SU-DHL-6 (cell line): ENCODE results near the gene SGCD.

Experiments used
- H2AFZ ChIP-seq: fragments of 200-600 bp; sonication (generic); 2 replicates; pipeline ENCODE4 v1.6.1; 2014; ENCODE audit warnings: low read depth, mild to moderate bottlenecking, moderate library complexity, mixed read lengths, antibody characterized with exemption, low read length; ENCODE audit not compliant: severe bottlenecking
- H3F3A ChIP-seq: fragments of 200-600 bp; shearing (Covaris generic); 2 replicates; pipeline ENCODE4 v1.6.0; 2016; ENCODE audit warnings: antibody characterized with exemption, mild to moderate bottlenecking; ENCODE audit not compliant: insufficient read depth
- H3K27ac ChIP-seq: fragments of 200-600 bp; sonication (generic); 2 replicates; pipeline ENCODE4 v1.5.1; 2016; ENCODE audit warnings: low read depth, mild to moderate bottlenecking, low read length, moderate library complexity, mixed read lengths
- H3K27me3 ChIP-seq: fragments of 200-600 bp; sonication (generic), shearing (Covaris generic); 2 replicates; pipeline ENCODE4 v1.6.0; 2014; ENCODE audit warnings: mild to moderate bottlenecking, low read length
- H3K36me3 ChIP-seq: fragments of 200-600 bp; sonication (generic); 2 replicates; pipeline ENCODE4 v1.6.1; 2014; ENCODE audit warnings: mild to moderate bottlenecking, low read length, mixed read lengths
- H3K4me2 ChIP-seq: fragments of 300-600, 200-600 bp; shearing (Covaris generic), sonication (generic); 2 replicates; pipeline ENCODE4 v1.6.0; 2014; ENCODE audit warnings: low read length, low read depth, mild to moderate bottlenecking; ENCODE audit not compliant: poor library complexity, severe bottlenecking
- H3K4me3 ChIP-seq: fragments of 200-600 bp; sonication (generic); 2 replicates; pipeline ENCODE4 v1.5.1; 2014; ENCODE audit warnings: antibody characterized with exemption, low read length, mild to moderate bottlenecking, mixed read lengths; ENCODE audit not compliant: insufficient read depth, poor library complexity, severe bottlenecking
- H3K79me2 ChIP-seq: fragments of 200-600 bp; sonication (generic); 2 replicates; pipeline ENCODE4 v1.6.1; 2014; ENCODE audit warnings: mild to moderate bottlenecking, low read length, moderate library complexity; ENCODE audit not compliant: insufficient read depth
- H3K9ac ChIP-seq: fragments of 200-600 bp; sonication (generic); 2 replicates; pipeline ENCODE4 v1.7.0; 2014; ENCODE audit warnings: mild to moderate bottlenecking, low read length
- H3K9me2 ChIP-seq: fragments of 200-600 bp; sonication (generic); replicated peaks from 2 replicates; pipeline ENCODE4 v1.6.1; 2014; ENCODE audit warnings: low read length; ENCODE audit not compliant: insufficient read depth
- H3K9me3 ChIP-seq: fragments of 200-600 bp; sonication (generic); 2 replicates; pipeline ENCODE4 v1.6.1; 2014; ENCODE audit warnings: low read length, mixed read lengths; ENCODE audit not compliant: insufficient read depth
- H4K20me1 ChIP-seq: fragments of 200-600 bp; sonication (generic); 2 replicates; pipeline ENCODE4 v1.6.1; 2014; ENCODE audit warnings: low read depth, mild to moderate bottlenecking, antibody characterized with exemption, low read length, moderate library complexity, mixed read lengths
- EZH2phosphoT487 ChIP-seq: fragments of 200-600 bp; sonication (generic), shearing (Covaris generic); conservative IDR thresholded peaks from 2 replicates; pipeline ENCODE4 v1.6.1; 2018; ENCODE audit warnings: mild to moderate bottlenecking, antibody characterized with exemption, low read length, moderate library complexity, mixed read lengths
- TF ChIP-seq, protein P1 (sequence below): fragments of 200-600 bp; sonication (generic); IDR thresholded peaks from one replicate; pipeline ENCODE4 v1.5.1; 2017; ENCODE audit warnings: antibody characterized with exemption, mild to moderate bottlenecking, low read length, moderate library complexity; ENCODE audit not compliant: insufficient read depth, poor library complexity, severe bottlenecking

SGCD gene

GRCh38 chr5:156367597-156367996 is 40.6 kb downstream of the SGCD start:
- Histone ChIP-seq H3K79me2 (no peaks in the 10 kb centered on the region), H3K27me3 (no peaks in the 10 kb centered on the region), H3K9me2 (no peaks in the 10 kb centered on the region), H3K36me3 (no peaks in the 10 kb centered on the region), H3K4me2 (no peak overlapping the region), H3K9ac (no peak overlapping the region), H4K20me1 (no peaks in the 10 kb centered on the region), H3K9me3 (no peaks in the 10 kb centered on the region), H2AFZ (no peak overlapping the region), H3F3A (no peaks in the 10 kb centered on the region), H3K4me3 (no peak overlapping the region), H3K27ac (no peak overlapping the region)
- TF ChIP-seq, protein P1, sequence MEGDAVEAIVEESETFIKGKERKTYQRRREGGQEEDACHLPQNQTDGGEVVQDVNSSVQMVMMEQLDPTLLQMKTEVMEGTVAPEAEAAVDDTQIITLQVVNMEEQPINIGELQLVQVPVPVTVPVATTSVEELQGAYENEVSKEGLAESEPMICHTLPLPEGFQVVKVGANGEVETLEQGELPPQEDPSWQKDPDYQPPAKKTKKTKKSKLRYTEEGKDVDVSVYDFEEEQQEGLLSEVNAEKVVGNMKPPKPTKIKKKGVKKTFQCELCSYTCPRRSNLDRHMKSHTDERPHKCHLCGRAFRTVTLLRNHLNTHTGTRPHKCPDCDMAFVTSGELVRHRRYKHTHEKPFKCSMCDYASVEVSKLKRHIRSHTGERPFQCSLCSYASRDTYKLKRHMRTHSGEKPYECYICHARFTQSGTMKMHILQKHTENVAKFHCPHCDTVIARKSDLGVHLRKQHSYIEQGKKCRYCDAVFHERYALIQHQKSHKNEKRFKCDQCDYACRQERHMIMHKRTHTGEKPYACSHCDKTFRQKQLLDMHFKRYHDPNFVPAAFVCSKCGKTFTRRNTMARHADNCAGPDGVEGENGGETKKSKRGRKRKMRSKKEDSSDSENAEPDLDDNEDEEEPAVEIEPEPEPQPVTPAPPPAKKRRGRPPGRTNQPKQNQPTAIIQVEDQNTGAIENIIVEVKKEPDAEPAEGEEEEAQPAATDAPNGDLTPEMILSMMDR = no peak
- no peak for TF ChIP-seq EZH2phosphoT487

- TF ChIP-seq, protein P1 = no peak
- TF ChIP-seq EZH2phosphoT487 = no peak
- H3K27ac ChIP-seq = no peak overlapping the region
- no peaks in the 10 kb centered on the region for H3F3A ChIP-seq
- no peaks in the 10 kb centered on the region for H3K36me3 ChIP-seq
- no peaks in the 10 kb centered on the region for H4K20me1 ChIP-seq
- no peak overlapping the region for H3K4me2 ChIP-seq
- H3K27me3 ChIP-seq = no peaks in the 10 kb centered on the region
- no peak overlapping the region for H2AFZ ChIP-seq
- H3K9ac ChIP-seq = no peak overlapping the region
- no peak overlapping the region for H3K4me3 ChIP-seq
- no peaks in the 10 kb centered on the region for H3K9me2 ChIP-seq
- no peaks in the 10 kb centered on the region for H3K79me2 ChIP-seq
- H3K9me3 ChIP-seq = no peaks in the 10 kb centered on the region
These were observed 49.0 kb downstream of the SGCD start for GRCh38 chr5:156375895-156376495.

DNA sequence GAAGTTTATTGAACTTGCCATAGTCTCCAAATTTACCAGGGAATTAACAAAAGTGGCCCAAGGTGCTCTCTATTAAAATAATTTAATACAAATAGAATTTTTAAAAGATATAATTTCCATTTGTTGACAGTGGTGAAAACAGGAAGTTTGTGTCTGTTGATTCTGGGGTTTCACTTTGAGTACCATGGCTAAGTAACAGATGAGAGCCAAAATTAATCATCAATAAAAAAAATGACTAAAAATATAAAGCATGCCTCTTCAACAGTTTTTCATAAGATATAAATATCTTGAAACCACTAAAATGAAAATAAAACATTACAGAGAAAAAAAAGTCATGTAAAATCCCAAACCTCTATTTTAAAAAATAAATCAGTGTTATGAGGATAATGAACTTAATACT is 49.8 kb downstream of the SGCD start:
- no peaks in the 10 kb centered on the region for H3K9me2 ChIP-seq
- H3K4me2 ChIP-seq = no peak overlapping the region
- H3K27ac ChIP-seq = no peak overlapping the region
- TF ChIP-seq EZH2phosphoT487 = no peak
- TF ChIP-seq, protein P1 = no peak
- no peaks in the 10 kb centered on the region for H3K79me2 ChIP-seq
- H3K9ac ChIP-seq = no peak overlapping the region
- H3K36me3 ChIP-seq = no peaks in the 10 kb centered on the region
- H3K4me3 ChIP-seq = no peak overlapping the region
- no peak overlapping the region for H2AFZ ChIP-seq
- no peaks in the 10 kb centered on the region for H3F3A ChIP-seq
- H3K9me3 ChIP-seq = no peaks in the 10 kb centered on the region
- no peaks in the 10 kb centered on the region for H4K20me1 ChIP-seq
- no peaks in the 10 kb centered on the region for H3K27me3 ChIP-seq
